ENCODE data around the gene LRP5.

The LRP5 gene

GRCh38 chr11:68371171-68372041 is 59.0 kb downstream of the LRP5 start:
- no peak for DNase-seq (ENCODE audit: low spot score)

- DNase-seq (ENCODE audit: low spot score): no peak
These were observed 59.7 kb downstream of the LRP5 start for GRCh38 chr11:68372114-68372513.

DNA sequence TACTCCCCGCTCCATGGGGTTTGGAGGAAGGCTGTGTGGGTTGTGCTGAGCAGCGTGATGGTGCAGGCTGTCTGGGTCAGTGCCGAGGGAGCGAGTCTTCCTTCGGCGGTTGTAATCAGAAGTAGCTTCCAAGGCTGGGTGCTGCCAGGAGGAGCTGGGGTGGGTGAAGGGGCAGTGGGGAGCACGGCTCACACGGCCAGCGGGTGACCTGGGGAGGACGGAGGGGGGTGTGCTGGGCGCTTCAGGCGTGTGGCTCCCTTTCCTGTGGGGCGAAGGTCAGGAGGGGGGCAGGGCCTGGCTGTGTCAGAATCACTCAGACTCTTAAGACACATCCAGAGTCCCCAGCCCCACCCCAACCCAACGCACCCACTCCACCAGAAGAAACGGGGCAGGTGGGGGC is 60.2 kb downstream of the LRP5 start:
- no peak for DNase-seq (ENCODE audit: low spot score)

- DNase-seq (ENCODE audit: low spot score): peak; percentile 85
These were observed 60.9 kb downstream of the LRP5 start for GRCh38 chr11:68373189-68373814.

- DNase-seq (ENCODE audit: low spot score): peak; percentile 80
These were observed 61.6 kb downstream of the LRP5 start for GRCh38 chr11:68373815-68374501.

DNA sequence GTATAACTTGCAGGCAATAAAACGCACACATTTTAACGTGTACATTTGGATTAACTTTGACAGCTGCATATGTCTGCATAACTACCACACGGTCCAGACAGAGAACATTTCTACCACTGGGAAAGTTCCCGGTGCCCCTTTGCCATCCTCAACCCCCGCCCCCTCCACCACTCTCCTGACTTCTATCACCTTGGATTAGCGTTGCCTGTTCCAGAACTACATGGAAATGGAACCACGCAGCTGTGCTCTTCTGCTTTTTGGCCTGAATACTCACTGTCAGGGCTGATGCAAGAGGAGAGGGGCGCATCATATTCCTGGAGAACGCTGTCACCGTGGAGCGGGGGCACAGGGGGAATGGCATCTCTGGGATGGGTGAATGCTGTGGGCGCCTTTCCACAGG is 62.1 kb downstream of the LRP5 start:
- no peak for DNase-seq (ENCODE audit: low spot score)

DNA sequence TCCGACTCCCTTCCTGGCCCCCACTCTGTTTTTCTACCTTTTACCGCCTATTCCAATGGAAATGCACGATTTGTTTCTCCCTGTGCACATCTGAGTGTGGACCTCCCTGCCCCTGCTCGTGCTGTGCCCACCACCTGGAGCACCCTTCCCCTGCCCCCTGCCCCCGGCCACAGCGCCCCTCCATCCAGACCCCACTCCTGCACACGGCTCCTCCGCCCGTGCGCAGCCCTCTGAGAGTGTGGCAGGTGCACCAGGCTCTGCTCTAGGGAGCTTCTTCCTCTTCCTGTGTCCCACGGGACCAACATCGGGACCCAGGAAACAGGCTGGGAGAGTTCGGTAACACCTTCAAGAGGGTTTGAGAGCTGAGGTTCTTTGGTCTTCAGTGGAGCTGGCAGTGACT is 62.9 kb downstream of the LRP5 start:
- no peak for DNase-seq (ENCODE audit: low spot score)

DNA sequence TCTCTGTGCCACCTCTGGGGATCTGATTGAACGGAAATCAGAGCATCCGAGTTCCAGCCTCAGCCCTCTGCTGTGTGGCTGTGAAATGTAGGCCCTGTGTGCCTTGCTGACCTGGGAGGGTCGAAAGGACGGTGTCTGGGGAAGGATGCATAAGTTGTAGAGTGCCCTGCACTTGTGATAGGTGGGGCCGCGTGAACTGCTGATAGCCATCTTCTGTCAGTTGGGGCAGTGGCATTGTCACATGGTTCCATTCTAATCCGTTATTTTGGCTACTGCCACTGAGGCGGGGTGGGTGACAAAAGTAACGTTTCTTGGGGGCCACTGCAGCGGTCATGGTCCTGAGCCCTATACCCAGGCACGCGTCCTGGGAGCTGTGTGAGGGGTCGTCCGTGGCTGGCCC is 63.4 kb downstream of the LRP5 start:
- no peak for DNase-seq (ENCODE audit: low spot score)

DNA sequence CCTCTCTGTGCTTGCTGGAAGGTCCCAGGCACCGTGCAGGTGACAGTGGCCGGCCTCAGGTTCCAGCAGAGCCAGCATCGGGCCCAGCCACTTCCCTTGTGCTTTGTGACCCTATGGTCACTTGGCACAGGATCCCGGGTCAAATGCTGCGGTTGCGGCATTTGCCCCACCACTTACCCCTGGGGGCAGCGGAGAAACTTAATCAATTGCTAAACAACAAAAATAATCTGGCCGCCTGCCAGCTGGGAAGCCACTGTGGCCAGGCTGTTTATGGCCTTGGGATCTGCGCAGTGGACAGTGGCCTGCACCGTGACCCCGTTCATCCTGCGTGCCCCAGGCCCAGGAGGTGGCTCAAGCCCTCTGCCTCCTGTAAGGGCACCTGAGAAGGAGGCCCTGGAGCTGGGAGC is 65.0 kb downstream of the LRP5 start:
- DNase-seq (ENCODE audit: low spot score): no peak

GRCh38 chr11:68379206-68379605 is 66.8 kb downstream of the LRP5 start:
- no peak for DNase-seq (ENCODE audit: low spot score)

DNA sequence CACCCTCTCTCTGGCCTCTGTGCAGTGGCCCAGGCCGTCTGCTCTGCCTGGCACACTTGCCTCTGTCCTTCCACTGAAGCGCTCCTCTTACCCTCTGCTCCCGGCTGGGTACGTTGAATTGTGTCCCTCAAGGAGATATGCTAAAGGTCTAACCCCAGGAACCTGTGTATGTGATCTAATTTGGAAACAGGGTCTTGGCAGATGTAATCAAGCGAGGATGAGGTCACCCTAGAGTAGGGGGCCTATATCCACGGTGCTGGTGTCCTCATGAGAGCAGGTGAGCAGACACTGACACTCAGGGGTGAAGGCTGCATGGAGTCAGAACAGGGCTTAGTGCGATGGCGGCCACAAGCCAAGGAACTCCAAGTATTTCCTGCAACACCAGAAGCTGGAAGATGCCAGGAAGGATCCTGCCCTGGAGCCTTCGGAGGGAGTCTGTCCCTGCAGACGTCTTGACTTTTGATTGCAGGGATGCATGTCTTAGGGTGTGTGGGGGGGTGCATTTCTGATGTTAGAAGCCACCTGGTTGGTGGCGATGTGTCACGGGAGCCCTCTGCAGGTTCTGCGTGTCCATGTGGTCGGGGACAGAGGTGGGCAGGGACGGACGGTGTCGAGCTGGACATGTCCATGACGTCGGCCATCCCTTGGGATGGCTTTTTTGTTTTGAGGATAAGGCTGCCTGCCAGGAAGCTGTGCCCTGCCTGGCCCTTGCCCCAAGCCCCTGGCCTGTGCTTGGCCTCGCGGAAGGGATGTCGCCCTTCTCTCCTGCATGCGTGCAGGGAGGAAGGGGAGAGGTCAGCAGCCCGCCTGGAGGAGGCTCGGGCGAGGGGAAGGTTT is 68.6 kb downstream of the LRP5 start:
- DNase-seq (ENCODE audit: low spot score): no peak

DNA sequence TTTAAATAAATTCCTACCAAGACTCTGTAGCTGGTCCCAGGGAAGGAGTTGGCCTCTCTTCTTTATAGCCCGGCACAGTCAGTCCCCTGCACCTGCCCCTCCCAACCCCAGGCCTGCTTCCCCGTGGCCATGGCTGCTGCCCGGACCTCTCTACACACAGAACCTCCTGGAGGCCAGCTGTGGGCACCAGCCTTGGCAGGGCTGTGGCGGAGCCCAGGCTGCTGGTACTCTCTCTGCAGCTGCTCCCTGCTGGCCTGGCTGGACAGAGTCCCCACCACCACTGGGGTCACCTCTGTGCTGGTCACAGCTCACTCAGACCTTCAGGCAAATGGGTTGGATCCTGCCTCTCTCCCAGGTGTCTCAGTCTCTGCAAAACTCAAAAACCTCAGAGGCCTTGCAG is 69.3 kb downstream of the LRP5 start:
- no peak for DNase-seq (ENCODE audit: low spot score)

DNA sequence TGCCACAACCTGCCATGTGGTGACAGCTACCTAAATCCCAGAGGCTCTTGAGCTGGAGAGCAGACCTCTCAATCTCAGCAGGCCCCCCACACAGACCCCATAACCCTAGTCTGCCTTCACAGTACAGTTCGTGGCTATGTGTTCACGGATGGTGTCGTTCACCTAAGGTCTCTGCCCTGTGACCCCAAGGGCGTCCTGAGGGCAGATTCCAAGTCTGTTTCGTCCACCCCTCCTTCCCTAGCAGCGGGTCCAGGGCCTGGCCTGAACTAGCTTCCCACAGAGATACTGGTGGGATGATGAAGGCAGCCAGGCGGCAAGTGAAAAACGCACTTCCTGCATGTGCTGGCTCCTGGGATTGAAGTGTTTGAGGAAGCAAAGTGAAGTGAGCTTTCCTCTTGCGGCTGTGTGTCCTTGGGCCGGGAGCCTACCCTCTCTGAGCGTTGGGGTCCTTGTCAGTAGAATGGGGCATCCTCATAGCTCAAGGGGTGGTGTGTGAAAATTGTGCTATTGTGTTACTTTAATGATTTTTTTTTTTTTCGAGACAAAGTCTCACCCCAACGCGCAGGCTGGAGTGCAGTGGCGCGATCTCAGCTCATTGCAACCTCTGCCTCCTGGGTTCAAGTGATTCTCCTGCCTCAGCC is 70.1 kb downstream of the LRP5 start:
- no peak for DNase-seq (ENCODE audit: low spot score)

DNA sequence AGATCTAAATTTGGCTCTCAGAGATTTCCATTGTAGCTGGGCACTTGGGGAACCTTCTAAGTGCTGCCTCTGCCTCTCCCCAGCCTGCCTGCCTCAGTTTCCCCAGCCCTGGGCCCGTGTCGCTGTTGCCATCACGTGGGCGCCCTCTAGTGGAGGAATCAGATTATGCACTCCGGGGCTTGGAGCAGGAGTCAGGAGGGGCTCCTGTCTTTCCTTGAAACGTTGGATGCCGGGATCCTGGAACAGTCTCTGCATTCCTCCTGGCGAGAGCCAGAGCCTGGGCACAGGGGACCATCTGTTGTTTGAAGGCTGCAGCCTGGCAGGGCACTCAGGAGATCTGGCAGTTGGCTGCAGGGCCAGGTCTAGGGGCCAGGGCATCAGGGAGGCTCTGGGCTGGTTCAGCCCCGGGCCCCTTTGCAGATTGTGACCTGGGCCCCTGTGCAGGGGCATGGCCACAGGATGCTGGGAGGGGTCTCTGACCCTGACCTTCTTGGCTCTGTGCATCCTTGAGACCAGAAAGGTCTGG is 71.6 kb downstream of the LRP5 start:
- DNase-seq (ENCODE audit: low spot score): no peak

GRCh38 chr11:68384530-68385081 is 72.2 kb downstream of the LRP5 start:
- DNase-seq (ENCODE audit: low spot score): no peak

GRCh38 chr11:68385128-68385527 is 72.7 kb downstream of the LRP5 start:
- DNase-seq (ENCODE audit: low spot score): no peak

DNA sequence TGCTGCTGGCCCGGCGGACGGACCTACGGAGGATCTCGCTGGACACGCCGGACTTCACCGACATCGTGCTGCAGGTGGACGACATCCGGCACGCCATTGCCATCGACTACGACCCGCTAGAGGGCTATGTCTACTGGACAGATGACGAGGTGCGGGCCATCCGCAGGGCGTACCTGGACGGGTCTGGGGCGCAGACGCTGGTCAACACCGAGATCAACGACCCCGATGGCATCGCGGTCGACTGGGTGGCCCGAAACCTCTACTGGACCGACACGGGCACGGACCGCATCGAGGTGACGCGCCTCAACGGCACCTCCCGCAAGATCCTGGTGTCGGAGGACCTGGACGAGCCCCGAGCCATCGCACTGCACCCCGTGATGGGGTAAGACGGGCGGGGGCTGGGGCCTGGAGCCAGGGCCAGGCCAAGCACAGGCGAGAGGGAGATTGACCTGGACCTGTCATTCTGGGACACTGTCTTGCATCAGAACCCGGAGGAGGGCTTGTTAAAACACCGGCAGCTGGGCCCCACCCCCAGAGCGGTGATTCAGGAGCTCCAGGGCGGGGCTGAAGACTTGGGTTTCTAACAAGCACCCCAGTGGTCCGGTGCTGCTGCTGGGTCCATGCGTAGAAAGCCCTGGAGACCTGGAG is 74.1 kb downstream of the LRP5 start:
- no peak for DNase-seq (ENCODE audit: low spot score)

DNA sequence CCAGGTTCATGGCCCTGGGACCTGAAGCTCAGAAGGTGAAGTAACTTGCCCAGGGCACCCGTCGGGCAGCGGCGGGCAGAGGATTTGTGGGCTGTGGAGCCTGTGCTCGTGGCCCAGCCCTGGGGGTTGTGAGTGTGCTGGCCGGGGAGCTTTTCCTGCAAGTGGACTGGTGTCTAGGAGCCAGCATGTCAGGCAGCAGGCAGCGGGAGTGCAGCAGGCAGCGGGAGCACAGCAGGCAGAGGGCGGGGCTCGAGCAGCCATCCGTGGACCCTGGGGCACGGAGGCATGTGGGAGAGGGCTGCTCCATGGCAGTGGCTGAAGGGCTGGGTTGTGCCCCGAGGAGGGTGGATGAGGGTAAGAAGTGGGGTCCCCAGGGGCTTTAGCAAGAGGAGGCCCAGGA is 75.4 kb downstream of the LRP5 start:
- DNase-seq (ENCODE audit: low spot score): no peak

GRCh38 chr11:68388595-68389198 is 76.3 kb downstream of the LRP5 start:
- no peak for DNase-seq (ENCODE audit: low spot score)

- no peak for DNase-seq (ENCODE audit: low spot score)
These were observed 77.9 kb downstream of the LRP5 start for GRCh38 chr11:68390315-68390714.
